GM12878 (cell line): Measurements from ENCODE around the gene NHS. TPM values are rescaled to one million over a fixed set of nuclear protein-coding genes. Genes with fewer than 3 reads are reported as not detected.

Experiments
- ATAC-seq: fragments of 200-7000 bp; cut with Tn5 transposase; 3 replicates; pipeline ENCODE4 v1.9.1; 2020; ENCODE audit warnings: mild to moderate bottlenecking, moderate library complexity
- BruUV-seq: library from RNA; stranded (reverse); fragments of 400-500 nt; replicated peaks from 2 replicates; lab custom pipeline; 2021; lab: Mats Ljungman, UMichigan
- CTCF ChIA-PET: fragments of 300-600 bp; sonication (Branson Sonifier 250); formaldehyde crosslinking; extraction: SDS; loops from one replicate; lab custom pipeline; 2021; ENCODE audit warnings: inconsistent platforms; lab: Yijun Ruan, JAX
- POLR2A ChIA-PET: fragments of 350-600 bp; formaldehyde crosslinking; extraction: SDS; loops from one replicate; lab custom pipeline; 2021; ENCODE audit warnings: inconsistent platforms; lab: Charles Lee
- RAD21 ChIA-PET: fragments of 300-600 bp; sonication (Branson Sonifier 250); formaldehyde crosslinking; loops from one replicate; lab custom pipeline; 2023; ENCODE audit warnings: antibody characterized with exemption; ENCODE audit not compliant: unreplicated experiment; lab: Charles Lee
- SMC1A ChIA-PET: fragments of 300-600 bp; sonication (Branson Sonifier 250); formaldehyde crosslinking; loops from one replicate; lab custom pipeline; 2023; ENCODE audit not compliant: unreplicated experiment, uncharacterized antibody; lab: Charles Lee
- DNase-seq: peaks from one replicate; pipeline ENCODE4 v3.0.0-alpha.2; 2011; ENCODE audit warnings: low read depth, low spot score
- FAIRE-seq: peaks from 3 replicates; lab custom pipeline; 2011; peaks lifted over from hg19 to GRCh38; lab: Jason Lieb, UNC
- H2AFZ ChIP-seq: 2 replicates; pipeline ENCODE4 v1.6.0; 2011; ENCODE audit warnings: low read depth, low read length, control low read depth; ENCODE audit not compliant: control insufficient read depth
- H3K27ac ChIP-seq: 2 replicates; pipeline ENCODE4 v1.5.1; 2011; ENCODE audit warnings: control low read depth; ENCODE audit not compliant: control insufficient read depth, insufficient read depth
- H3K27me3 ChIP-seq, 2 experiments: replicated peaks in 1 of 2; 2 replicates each; pipeline versions ENCODE4 v1.6.0 to v1.6.1; 2011; ENCODE audit warnings: low read length in 1 of 2; ENCODE audit not compliant: control insufficient read depth in 2 of 2, insufficient read depth in 2 of 2
- H3K36me3 ChIP-seq, 2 experiments: 2 replicates each; pipeline ENCODE4 v1.5.1; 2011; ENCODE audit warnings: low read length in 1 of 2; ENCODE audit not compliant: control insufficient read depth in 2 of 2, insufficient read depth in 2 of 2
- H3K4me1 ChIP-seq: 2 replicates; pipeline ENCODE4 v1.6.1; 2011; ENCODE audit warnings: mild to moderate bottlenecking, low read length, moderate library complexity, mixed read lengths; ENCODE audit not compliant: control insufficient read depth, insufficient read depth
- H3K4me2 ChIP-seq: 2 replicates; pipeline ENCODE4 v1.6.0; 2011; ENCODE audit warnings: control low read depth; ENCODE audit not compliant: control insufficient read depth, insufficient read depth
- H3K4me3 ChIP-seq: fragments of 200-600 bp; sonication (generic); 2 replicates; pipeline ENCODE4 v1.5.1; 2016
- H3K79me2 ChIP-seq: 2 replicates; pipeline ENCODE4 v1.6.0; 2011; ENCODE audit warnings: low read length; ENCODE audit not compliant: control insufficient read depth, insufficient read depth
- H3K9ac ChIP-seq: 2 replicates; pipeline ENCODE4 v1.8.0; 2011; ENCODE audit warnings: low read length, control low read depth, mixed read lengths; ENCODE audit not compliant: control insufficient read depth, insufficient read depth
- H3K9me3 ChIP-seq: replicated peaks from 3 replicates; pipeline ENCODE4 v1.5.1; 2011; ENCODE audit warnings: mild to moderate bottlenecking, low read length; ENCODE audit not compliant: control insufficient read depth, insufficient read depth
- H4K20me1 ChIP-seq: 2 replicates; pipeline ENCODE4 v1.6.0; 2011; ENCODE audit not compliant: control insufficient read depth, insufficient read depth
- CREB1 ChIP-seq: IDR thresholded peaks from 2 replicates; pipeline ENCODE4 v1.6.1; 2012; ENCODE audit warnings: low read depth, mild to moderate bottlenecking, inconsistent platforms
- JUND ChIP-seq: IDR thresholded peaks from 2 replicates; pipeline ENCODE4 v1.6.1; 2012; ENCODE audit warnings: low read depth, mild to moderate bottlenecking, low read length, improper control_type of control experiment, moderate library complexity
- KLF5 ChIP-seq: fragments of 450-650 bp; IDR thresholded peaks from 2 replicates; pipeline ENCODE4 v1.6.1; 2014; ENCODE audit warnings: mild to moderate bottlenecking; ENCODE audit not compliant: partially characterized antibody
- MTA2 ChIP-seq: fragments of 450-650 bp; IDR thresholded peaks from 2 replicates; pipeline ENCODE4 v1.6.1; 2016; ENCODE audit warnings: low read depth, mild to moderate bottlenecking, moderate library complexity
- NBN ChIP-seq: fragments of 450-650 bp; IDR thresholded peaks from 2 replicates; pipeline ENCODE4 v1.6.1; 2016
- POU2F2 ChIP-seq: IDR thresholded peaks from 3 replicates; pipeline ENCODE4 v1.6.1; 2011; ENCODE audit warnings: low read depth, mild to moderate bottlenecking, low read length, borderline replicate concordance
- RAD51 ChIP-seq: fragments of 450-650 bp; IDR thresholded peaks from 2 replicates; pipeline ENCODE4 v1.6.1; 2016; ENCODE audit warnings: moderate library complexity, mild to moderate bottlenecking, inconsistent platforms
- RCOR1 ChIP-seq: conservative IDR thresholded peaks from 2 replicates; pipeline ENCODE4 v1.6.1; 2012; ENCODE audit warnings: low read depth, low read length, improper control_type of control experiment
- SMC3 ChIP-seq: IDR thresholded peaks from 2 replicates; pipeline ENCODE4 v1.6.1; 2011; ENCODE audit warnings: low read length, improper control_type of control experiment, borderline replicate concordance
- SP1 ChIP-seq: IDR thresholded peaks from one replicate; pipeline ENCODE4 v1.6.1; 2011; ENCODE audit warnings: low read depth, low read length
- SREBF1 ChIP-seq: IDR thresholded peaks from 2 replicates; pipeline ENCODE4 v1.6.1; 2012; ENCODE audit warnings: mild to moderate bottlenecking, low read length
- TAF1 ChIP-seq: IDR thresholded peaks from 2 replicates; pipeline ENCODE4 v1.6.1; 2011; ENCODE audit warnings: mild to moderate bottlenecking, low read depth, low read length, borderline replicate concordance
- TARDBP ChIP-seq: IDR thresholded peaks from 2 replicates; pipeline ENCODE4 v1.6.1; 2016; ENCODE audit warnings: borderline replicate concordance
- TCF12 ChIP-seq: IDR thresholded peaks from 2 replicates; pipeline ENCODE4 v1.6.1; 2011; ENCODE audit warnings: low read depth, mild to moderate bottlenecking, low read length
- ZNF207 ChIP-seq: fragments of 450-650 bp; IDR thresholded peaks from 2 replicates; pipeline ENCODE4 v1.6.1; 2014; ENCODE audit warnings: antibody characterized with exemption, mild to moderate bottlenecking, borderline replicate concordance
- ZNF274 ChIP-seq: IDR thresholded peaks from one replicate; pipeline ENCODE4 v1.8.0; 2011; ENCODE audit not compliant: insufficient read length, insufficient read depth
- ZNF622 ChIP-seq: fragments of 450-650 bp; IDR thresholded peaks from 2 replicates; pipeline ENCODE4 v1.6.1; 2017; ENCODE audit warnings: mild to moderate bottlenecking, inconsistent platforms
- WGBS: methylation state at CpG from one replicate; pipeline ENCODE4 v1.1.6; 2016; ENCODE audit warnings: low lambda C conversion rate; ENCODE audit not compliant: insufficient replicate concordance, insufficient coverage; ENCODE audit errors: missing lambda C conversion rate; 5-methylcytosine and 5-hydroxymethylcytosine counted together
- in situ Hi-C: fragments of 300-500 bp; cut with MboI; formaldehyde crosslinking; loops from 9 replicates; pipeline ENCODE4 v1.14.3; 2018; ENCODE audit warnings: mixed read lengths
- intact Hi-C: fragments of 100-400 bp; cut with micrococcal nuclease; formaldehyde crosslinking; loops from one replicate; pipeline ENCODE4 v1.14.2; 2022; ENCODE audit not compliant: unreplicated experiment
- polyA plus RNA-seq, 11 experiments: library from polyadenylated mRNA; depleted of rRNA in 4 of 11; unstranded in 6 of 11; stranded (reverse) in 5 of 11; fragments of >200 nt; fragmentation: Nextera tagmentation in 4 of 11; fragmentation: Illumina TruSeq in 1 of 11; extraction: Ambion mirVana in 4 of 11; extraction: Trizol in 1 of 11; gene quantifications; 1 replicate in 1 of 11; 2 replicates in 10 of 11; pipeline versions ENCODE4 v1.2.1 to v1.2.3, GENCODE V29; 2011 to 2016; ENCODE audit warnings: inconsistent platforms in 2 of 11, missing spikeins in 2 of 11, low read depth in 1 of 11
- total RNA-seq, 4 experiments: library from RNA; depleted of rRNA in 3 of 4; stranded (reverse); fragments of >200 nt in 3 of 4; fragmentation: Illumina TruSeq in 1 of 4; extraction: Trizol in 1 of 4; gene quantifications; 2 replicates each; pipeline versions ENCODE4 v1.2.1 to v1.2.3, GENCODE V29; 2013 to 2021
- TF ChIP-seq, protein P1 (sequence below): IDR thresholded peaks from 2 replicates; pipeline ENCODE4 v1.6.1; 2012; ENCODE audit warnings: low read depth, low read length, improper control_type of control experiment
- TF ChIP-seq, protein P2 (sequence below): fragments of 450-650 bp; IDR thresholded peaks from 2 replicates; pipeline ENCODE4 v1.6.1; 2017; ENCODE audit warnings: borderline replicate concordance

The NHS gene
- total and polyA plus RNA-seq, 10 of the 15 experiments (the other 5 are each of a cell fraction or from before 2014, with no cell fraction given) = under 0.01 to 0.07 (median 0.03) TPM; not detected in 7

DNA sequence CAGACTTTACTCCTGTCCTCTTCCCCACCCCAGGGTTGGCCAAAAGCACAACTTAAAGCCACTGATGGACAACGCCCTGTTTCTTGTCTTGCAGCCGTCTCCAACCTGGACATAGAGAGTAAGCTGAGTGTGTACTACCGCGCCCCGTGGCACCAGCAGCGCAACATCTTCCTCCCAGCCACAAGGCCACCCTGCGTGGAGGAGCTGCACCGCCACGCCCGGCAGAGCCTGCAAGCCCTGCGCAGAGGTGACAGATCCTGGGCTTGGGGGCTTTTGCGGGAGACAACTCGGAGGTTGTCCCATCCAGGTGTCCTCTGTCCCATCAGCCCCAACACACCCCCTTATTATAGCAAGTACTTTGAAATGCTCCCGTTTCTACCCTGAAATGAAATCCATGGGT lies 312.6 kb downstream of the NHS start:
- ChIA-PET RAD21 (no interaction called here), SMC1A (no interaction called here), POLR2A (no interaction called here), CTCF (no interaction called here)
- H3K36me3 ChIP-seq = no peaks in the 10 kb centered on the region
- no peak for TF ChIP-seq RCOR1
- no TSS peak for BruUV-seq
- no peaks in the 10 kb centered on the region for H3K27me3 ChIP-seq
- intact Hi-C loops = no loop called here
- H3K4me1 ChIP-seq = no peaks in the 10 kb centered on the region
- no peak overlapping the region for H2AFZ ChIP-seq
- no peaks in the 10 kb centered on the region for H3K79me2 ChIP-seq
- no peaks in the 10 kb centered on the region; the same call in 2 of the 3 replicates for H3K9me3 ChIP-seq
- DNase-seq (no peak), FAIRE-seq (no peak), ATAC-seq (no peak)
- H4K20me1 ChIP-seq = no peaks in the 10 kb centered on the region
- H3K4me2 ChIP-seq = no peak overlapping the region
- 59% methylated on average over 14 of the region's 14 CpGs for WGBS
- in situ Hi-C loops = loop anchor here (10.0 to 25.0 kb wide), 2 partner anchors 450 to 863 kb away; no protein-coding TSS in a partner anchor
- H3K9ac ChIP-seq = no peak overlapping the region
- H3K4me3 ChIP-seq = no peak overlapping the region
- no peak overlapping the region for H3K27ac ChIP-seq

- DNase-seq (peak; percentile 7), FAIRE-seq (peak; percentile 94), ATAC-seq (peak; percentile 94)
- in situ Hi-C loops = loop anchor here (10.0 to 25.0 kb wide), 2 partner anchors 453 to 865 kb away; no protein-coding TSS in a partner anchor
- Histone ChIP-seq H3K36me3 (no peaks in the 10 kb centered on the region), H2AFZ (no peak overlapping the region), H3K4me2 (no peak overlapping the region), H3K9me3 (no peaks in the 10 kb centered on the region), H3K9ac (no peak overlapping the region), H3K79me2 (no peaks in the 10 kb centered on the region), H3K27me3 (no peaks in the 10 kb centered on the region), H3K4me3 (no peak overlapping the region), H3K4me1 (no peaks in the 10 kb centered on the region), H4K20me1 (no peaks in the 10 kb centered on the region), H3K27ac (no peak overlapping the region)
- no TSS peak for BruUV-seq
- POLR2A ChIA-PET = no interaction called here
- intact Hi-C loops = loop anchor here (1.0 to 2.0 kb wide), 4 partner anchors 99 to 569 kb away; no protein-coding TSS in a partner anchor
- CTCF ChIA-PET = interaction anchor here (0.6 to 1.5 kb wide), 7 partner anchors 127 to 807 kb away, joined by 3 to 4 read pairs (median 3); no protein-coding TSS in a partner anchor
- RAD21 ChIA-PET = interaction anchor here (0.6 kb wide), 1 partner anchor 867 kb away, joined by 4 read pairs; no protein-coding TSS in a partner anchor
- SMC1A ChIA-PET = interaction anchor here (0.8 to 1.1 kb wide), 2 partner anchors 97 to 157 kb away, joined by 3 read pairs; no protein-coding TSS in a partner anchor
- WGBS = 32% methylated on average over 4 of the region's 4 CpGs
- TF ChIP-seq MTA2 (no peak), SREBF1 (no peak), NBN (no peak), RAD51 (no peak), CREB1 (no peak), TCF12 (no peak), SP1 (no peak), POU2F2 (peak; percentile 80; the same call in 1 of the 3 replicates), ZNF622 (no peak), JUND (no peak), KLF5 (no peak), TARDBP (no peak), ZNF274 (no peak), SMC3 (peak; percentile 82), TAF1 (no peak), ZNF207 (no peak)
- TF ChIP-seq, protein P1, sequence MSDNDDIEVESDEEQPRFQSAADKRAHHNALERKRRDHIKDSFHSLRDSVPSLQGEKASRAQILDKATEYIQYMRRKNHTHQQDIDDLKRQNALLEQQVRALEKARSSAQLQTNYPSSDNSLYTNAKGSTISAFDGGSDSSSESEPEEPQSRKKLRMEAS = no peak
- TF ChIP-seq, protein P2, sequence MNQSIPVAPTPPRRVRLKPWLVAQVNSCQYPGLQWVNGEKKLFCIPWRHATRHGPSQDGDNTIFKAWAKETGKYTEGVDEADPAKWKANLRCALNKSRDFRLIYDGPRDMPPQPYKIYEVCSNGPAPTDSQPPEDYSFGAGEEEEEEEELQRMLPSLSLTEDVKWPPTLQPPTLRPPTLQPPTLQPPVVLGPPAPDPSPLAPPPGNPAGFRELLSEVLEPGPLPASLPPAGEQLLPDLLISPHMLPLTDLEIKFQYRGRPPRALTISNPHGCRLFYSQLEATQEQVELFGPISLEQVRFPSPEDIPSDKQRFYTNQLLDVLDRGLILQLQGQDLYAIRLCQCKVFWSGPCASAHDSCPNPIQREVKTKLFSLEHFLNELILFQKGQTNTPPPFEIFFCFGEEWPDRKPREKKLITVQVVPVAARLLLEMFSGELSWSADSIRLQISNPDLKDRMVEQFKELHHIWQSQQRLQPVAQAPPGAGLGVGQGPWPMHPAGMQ = no peak
Measured at GRCh38 chrX:17689971-17690409, 315.0 kb downstream of the NHS start.
